Type B pancreatic cell (in vitro differentiated cells): ENCODE measurements around the gene AP4B1. TPM values are rescaled to one million over a fixed set of nuclear protein-coding genes. Genes with fewer than 3 reads are reported as not detected.

Experiments
- DNase-seq: peaks from one replicate; pipeline ENCODE4 v3.0.0; 2021; ENCODE audit warnings: mixed read lengths; ENCODE audit not compliant: unreplicated experiment; ENCODE audit errors: extremely low spot score
- H3K27ac Mint-ChIP-seq: 2 replicates; pipeline ENCODE4 v1.8.0; 2021; ENCODE audit warnings: mild to moderate bottlenecking, mixed read lengths
- H3K27me3 Mint-ChIP-seq: 2 replicates; pipeline ENCODE4 v1.8.0; 2021; ENCODE audit warnings: mixed read lengths
- H3K36me3 Mint-ChIP-seq: 2 replicates; pipeline ENCODE4 v1.8.0; 2021; ENCODE audit warnings: mixed read lengths
- H3K4me1 Mint-ChIP-seq: one replicate; pipeline ENCODE4 v1.8.0; 2021; ENCODE audit warnings: mixed read lengths; ENCODE audit not compliant: unreplicated experiment
- H3K4me3 Mint-ChIP-seq: 2 replicates; pipeline ENCODE4 v1.8.0; 2021; ENCODE audit warnings: mild to moderate bottlenecking, mixed read lengths
- H3K9me3 Mint-ChIP-seq: 2 replicates; pipeline ENCODE4 v1.8.0; 2021; ENCODE audit warnings: mixed read lengths
- total RNA-seq: library from RNA; stranded (reverse); gene quantifications from 2 replicates; pipeline ENCODE4 v1.2.1, GENCODE V29; 2021; ENCODE audit warnings: low replicate concordance
- TF ChIP-seq, protein P1 (sequence below): fragments of 200-600 bp; sonication (generic); conservative IDR thresholded peaks from 2 replicates; pipeline ENCODE4 v1.5.0; 2021; ENCODE audit warnings: antibody characterized with exemption, mild to moderate bottlenecking

The AP4B1 gene
- total RNA-seq, 1 donor from 2014 or later = 22.4 TPM

DNA sequence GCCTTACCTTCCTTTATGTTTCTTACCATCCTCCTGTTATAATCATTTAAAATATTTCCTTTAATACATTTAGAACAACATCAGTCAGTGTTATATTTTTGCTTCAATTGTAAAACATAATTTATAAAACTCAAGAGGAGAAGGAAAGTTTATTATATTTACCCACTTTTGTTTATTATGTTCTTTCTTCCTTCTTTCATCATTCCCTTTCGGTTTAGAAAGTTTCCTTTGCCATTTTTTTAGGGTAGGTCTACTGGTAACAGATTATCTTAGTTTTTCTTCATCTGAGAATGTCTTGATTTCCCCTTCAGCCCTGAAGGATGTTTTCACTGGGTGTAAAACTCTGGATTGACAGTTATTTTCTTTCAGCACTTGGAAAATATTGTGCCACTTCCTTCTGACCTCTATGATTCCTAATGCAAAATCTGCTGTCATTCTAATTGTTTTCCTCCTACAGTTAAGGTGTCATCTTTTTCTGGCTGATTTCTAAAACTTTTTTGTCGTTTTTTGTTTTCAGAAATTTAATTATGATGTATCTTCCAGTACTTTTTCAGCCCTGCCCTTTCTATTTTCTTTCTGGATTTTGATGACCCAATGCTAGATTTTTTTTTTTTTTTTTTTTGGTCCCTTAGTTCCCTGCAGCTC, 58.1 kb downstream of the AP4B1 start:
- DNase-seq = no peak
- no peaks in the 10 kb centered on the region for H3K9me3 Mint-ChIP-seq
- H3K27me3 Mint-ChIP-seq = no peaks in the 10 kb centered on the region
- no peaks in the 10 kb centered on the region for H3K36me3 Mint-ChIP-seq
- no peak overlapping the region for H3K4me3 Mint-ChIP-seq
- H3K27ac Mint-ChIP-seq = no peak overlapping the region
- no peaks in the 10 kb centered on the region for H3K4me1 Mint-ChIP-seq
- TF ChIP-seq, protein P1, sequence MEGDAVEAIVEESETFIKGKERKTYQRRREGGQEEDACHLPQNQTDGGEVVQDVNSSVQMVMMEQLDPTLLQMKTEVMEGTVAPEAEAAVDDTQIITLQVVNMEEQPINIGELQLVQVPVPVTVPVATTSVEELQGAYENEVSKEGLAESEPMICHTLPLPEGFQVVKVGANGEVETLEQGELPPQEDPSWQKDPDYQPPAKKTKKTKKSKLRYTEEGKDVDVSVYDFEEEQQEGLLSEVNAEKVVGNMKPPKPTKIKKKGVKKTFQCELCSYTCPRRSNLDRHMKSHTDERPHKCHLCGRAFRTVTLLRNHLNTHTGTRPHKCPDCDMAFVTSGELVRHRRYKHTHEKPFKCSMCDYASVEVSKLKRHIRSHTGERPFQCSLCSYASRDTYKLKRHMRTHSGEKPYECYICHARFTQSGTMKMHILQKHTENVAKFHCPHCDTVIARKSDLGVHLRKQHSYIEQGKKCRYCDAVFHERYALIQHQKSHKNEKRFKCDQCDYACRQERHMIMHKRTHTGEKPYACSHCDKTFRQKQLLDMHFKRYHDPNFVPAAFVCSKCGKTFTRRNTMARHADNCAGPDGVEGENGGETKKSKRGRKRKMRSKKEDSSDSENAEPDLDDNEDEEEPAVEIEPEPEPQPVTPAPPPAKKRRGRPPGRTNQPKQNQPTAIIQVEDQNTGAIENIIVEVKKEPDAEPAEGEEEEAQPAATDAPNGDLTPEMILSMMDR = no peak

Other genes with a start within 250 kb of the AP4B1 start
- gene PHTF1, start 145.3 kb downstream of the AP4B1 start, total RNA-seq = 17.7 and 27.1 TPM in 2 replicates
- 18.8 and 21.2 TPM in 2 replicates for gene RSBN1, start 92.3 kb downstream of the AP4B1 start, total RNA-seq
- not detected in 2 replicates for gene PTPN22, start 33.1 kb downstream of the AP4B1 start, total RNA-seq
- gene BCL2L15, start 17.2 kb downstream of the AP4B1 start, total RNA-seq = 1.2 TPM in 2 replicates
- gene DCLRE1B, start 527 bp upstream of the AP4B1 start, total RNA-seq = 5.7 and 16.0 TPM in 2 replicates
- gene HIPK1, start 24.5 kb upstream of the AP4B1 start, total RNA-seq = 49.9 and 62.0 TPM in 2 replicates
- 7.5 and 30.5 TPM in 2 replicates for gene OLFML3, start 74.7 kb upstream of the AP4B1 start, total RNA-seq
- 1.1 and 3.0 TPM in 2 replicates for gene SYT6, start 249.1 kb upstream of the AP4B1 start, total RNA-seq